GM18526 (cell line): ENCODE results near the gene IL36RN.

Experiments used
- POLR2A ChIP-seq: IDR thresholded peaks from 3 replicates; pipeline ENCODE4 v1.6.1; 2011; ENCODE audit not compliant: insufficient read length; ENCODE audit errors: extremely low read depth

Gene IL36RN

GRCh38 chr2:113038291-113038690 lies 20.7 kb upstream of the IL36RN start:
- TF ChIP-seq POLR2A = no peak

DNA sequence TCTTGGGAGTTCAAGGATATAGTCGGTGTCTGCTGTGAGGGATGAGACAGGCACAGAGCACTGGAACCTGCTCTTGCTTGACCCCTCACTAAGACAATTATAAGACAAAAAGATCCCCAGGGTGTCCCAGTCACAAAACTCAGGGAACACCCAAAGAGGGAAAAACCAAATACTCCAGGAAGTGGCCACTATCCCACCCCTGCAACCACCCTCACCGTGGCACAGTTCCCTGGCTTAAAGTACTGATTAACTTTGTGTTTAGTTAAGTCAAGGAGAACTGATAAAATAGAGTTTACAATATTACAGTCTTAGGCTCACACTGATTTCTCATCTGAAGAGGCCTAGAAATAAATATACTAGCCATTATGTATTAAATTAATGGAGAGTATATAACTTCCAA lies 19.8 kb upstream of the IL36RN start:
- no peak for TF ChIP-seq POLR2A

DNA sequence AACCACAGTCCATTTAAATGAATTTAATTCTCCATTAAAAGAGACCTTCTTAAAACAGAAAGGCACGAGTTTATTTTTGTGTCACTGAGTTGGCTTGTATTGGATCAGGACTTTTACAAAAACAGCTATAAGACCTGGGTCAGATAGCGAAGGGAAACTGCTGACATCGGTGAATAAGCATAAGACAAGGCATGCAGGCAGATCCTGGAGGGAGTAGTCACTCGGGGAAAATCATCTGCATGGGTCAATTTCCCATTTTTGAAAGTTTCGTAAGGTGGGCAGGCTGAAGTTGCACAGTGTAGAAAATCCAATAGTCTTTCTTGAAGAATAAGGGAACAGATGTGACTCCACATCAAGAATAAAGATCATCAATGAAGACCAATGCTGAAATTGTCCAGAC lies 19.3 kb upstream of the IL36RN start:
- no peak for TF ChIP-seq POLR2A

- no peak for TF ChIP-seq POLR2A
Measured at GRCh38 chr2:113041871-113042270, 17.1 kb upstream of the IL36RN start.

GRCh38 chr2:113046465-113046864 lies 12.5 kb upstream of the IL36RN start:
- TF ChIP-seq POLR2A = no peak

DNA sequence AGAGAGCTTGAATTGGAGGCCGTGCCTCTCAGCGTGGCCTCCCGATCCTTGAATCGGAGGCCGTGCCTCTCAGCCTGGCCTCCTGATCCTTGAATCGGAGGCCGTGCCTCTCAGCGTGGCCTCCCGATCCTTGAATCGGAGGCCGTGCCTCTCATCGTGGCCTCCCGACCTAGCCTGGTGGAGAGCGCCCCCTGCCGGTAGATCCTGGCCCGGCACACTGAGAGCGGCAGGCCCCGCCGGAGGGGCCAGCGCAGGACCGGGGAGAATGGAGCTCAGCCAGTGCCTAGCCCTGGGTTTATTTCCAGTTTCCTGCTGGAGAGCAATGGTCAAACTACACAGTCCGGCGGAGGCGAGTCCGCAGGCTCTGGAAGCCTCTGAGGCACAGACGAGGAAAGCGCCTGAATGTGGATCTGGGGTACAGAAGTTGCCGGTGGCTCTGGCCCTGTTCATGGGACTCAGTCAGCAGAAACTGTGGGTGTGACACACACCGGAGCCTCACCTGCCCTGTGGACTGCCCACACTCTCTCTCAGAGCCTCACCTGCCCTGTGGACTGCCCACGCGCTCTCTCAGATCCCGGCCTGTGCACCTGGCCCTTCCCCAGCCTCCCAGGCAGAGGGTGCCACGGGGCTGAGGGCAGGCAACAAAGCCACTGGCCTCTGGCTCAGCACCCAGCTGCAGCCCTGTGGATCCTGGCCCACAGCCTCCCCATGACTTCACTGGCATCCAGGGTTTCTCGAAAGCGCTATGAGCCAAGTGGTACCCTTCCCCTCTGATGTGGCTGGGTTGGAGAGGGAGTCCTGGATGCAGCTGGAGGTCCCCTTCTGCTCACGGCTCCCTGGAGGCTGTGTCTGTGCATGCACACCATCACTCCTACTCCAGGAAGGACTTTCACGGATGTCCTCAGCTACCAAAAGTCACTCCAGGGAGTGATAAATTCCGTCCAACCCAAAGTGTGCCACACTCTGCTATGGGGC lies 7.8 kb upstream of the IL36RN start:
- TF ChIP-seq POLR2A = no peak

DNA sequence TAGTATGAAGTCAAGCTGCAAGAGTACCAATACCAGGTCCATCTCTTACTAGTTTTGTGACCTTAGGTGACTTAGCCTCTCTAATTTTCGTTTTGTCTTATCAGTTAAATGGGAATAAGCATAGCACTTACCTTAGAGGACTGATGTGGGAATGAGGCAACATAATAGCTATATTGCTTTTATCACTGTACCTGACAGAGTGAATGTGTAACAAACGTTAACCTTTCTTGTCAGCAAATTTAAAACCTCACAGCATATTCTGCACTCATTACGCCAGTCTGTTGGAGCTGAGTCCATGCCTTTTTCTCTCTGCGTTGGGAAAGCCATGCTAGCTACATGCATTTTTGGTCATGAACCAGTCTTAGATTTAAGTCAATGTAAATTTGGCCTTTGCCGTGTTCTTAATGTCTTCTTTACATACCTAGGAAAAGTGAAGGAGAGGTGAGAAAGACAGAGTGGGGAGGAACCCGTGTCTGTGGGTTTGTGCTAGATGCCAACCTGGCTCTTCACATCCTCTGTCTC lies 6.5 kb upstream of the IL36RN start, which contains the start of gene IL36B:
IL36B (minus strand) TSS at position 472 of the 522 bp plus-strand sequence.
- no peak for TF ChIP-seq POLR2A

DNA sequence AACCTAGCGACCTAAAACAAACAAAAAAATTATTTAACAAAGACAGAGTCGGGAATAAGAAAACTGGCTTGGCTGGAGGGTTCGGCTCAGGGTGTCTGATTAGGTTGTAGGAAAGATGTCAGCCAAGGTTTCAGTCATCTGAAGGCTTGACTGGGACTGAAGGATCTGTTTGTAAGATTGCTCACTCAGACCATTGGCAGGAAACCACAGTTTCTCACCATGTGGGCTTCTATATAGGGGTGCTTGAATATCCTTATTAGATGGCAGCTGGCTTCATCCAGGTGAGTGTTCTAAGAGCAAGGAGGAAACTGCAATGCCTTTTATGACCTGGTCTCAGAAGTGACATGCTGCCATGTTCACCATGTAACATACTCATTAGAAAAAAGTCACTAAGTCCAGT lies 5.3 kb upstream of the IL36RN start:
- TF ChIP-seq POLR2A = no peak

GRCh38 chr2:113054066-113054465 lies 4.9 kb upstream of the IL36RN start:
- TF ChIP-seq POLR2A = no peak

- no peak for TF ChIP-seq POLR2A
Measured at GRCh38 chr2:113056521-113056920, 2.5 kb upstream of the IL36RN start.

GRCh38 chr2:113057117-113057516 lies 1.9 kb upstream of the IL36RN start:
- TF ChIP-seq POLR2A = no peak

DNA sequence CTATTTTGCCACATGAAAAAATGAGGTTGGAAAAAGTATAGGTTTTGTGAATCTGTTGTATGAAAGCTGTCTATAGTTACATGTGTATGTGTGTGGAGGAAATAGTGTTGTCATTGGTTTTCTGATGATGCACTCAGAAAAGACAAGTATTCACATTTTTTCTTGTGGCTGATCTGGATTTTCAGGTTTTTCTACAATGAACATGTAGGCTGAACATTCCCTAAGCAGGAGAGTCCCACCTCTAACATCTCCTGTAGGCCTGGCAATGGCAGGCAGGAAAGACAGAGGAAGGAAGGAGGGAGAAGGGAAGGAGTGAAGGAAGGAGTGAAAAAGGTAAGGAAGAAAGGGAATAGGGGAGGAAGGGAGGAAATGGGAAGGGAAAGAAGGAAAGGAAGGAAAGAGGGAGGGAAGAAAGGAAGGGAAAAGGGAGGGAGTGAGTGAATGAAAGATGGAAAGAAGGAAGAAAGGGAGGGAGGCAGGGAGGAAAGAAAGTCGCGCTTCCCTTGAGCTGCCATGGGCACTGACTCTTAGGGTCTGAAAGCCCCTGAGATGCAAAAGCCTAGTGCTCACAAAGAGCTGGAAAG lies 495 bp upstream of the IL36RN start:
- TF ChIP-seq POLR2A = no peak

GRCh38 chr2:113060396-113060795 lies 1.4 kb downstream of the IL36RN start:
- no peak for TF ChIP-seq POLR2A

DNA sequence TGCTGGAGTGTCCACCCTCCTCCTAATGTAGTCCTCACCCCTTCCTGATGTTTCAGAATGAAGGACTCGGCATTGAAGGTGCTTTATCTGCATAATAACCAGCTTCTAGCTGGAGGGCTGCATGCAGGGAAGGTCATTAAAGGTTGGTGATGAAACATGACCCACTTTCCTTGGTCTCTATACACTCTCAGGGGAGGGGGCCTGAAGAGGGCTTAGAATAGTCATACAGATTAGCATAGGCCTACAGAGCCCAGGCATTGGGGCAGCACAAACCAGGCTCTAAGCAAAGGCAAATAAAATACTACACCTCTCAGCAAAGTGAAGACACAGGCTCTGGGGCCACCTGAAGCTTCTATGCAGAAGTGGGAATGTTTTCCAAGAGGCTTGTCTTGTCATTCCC lies 1.8 kb downstream of the IL36RN start:
- TF ChIP-seq POLR2A = no peak

- no peak for TF ChIP-seq POLR2A
Measured at GRCh38 chr2:113061241-113061640, 2.2 kb downstream of the IL36RN start.
